Measurements from ENCODE around the gene NCAPG. TPM values are rescaled to one million over a fixed set of nuclear protein-coding genes. Genes with fewer than 3 reads are reported as not detected.

Gene NCAPG
- total and polyA plus RNA-seq, 9 of the 15 experiments (the other 6 are each of a cell fraction or from before 2014, with no cell fraction given), result 25.6 to 102 (median 65.3) TPM

DNA sequence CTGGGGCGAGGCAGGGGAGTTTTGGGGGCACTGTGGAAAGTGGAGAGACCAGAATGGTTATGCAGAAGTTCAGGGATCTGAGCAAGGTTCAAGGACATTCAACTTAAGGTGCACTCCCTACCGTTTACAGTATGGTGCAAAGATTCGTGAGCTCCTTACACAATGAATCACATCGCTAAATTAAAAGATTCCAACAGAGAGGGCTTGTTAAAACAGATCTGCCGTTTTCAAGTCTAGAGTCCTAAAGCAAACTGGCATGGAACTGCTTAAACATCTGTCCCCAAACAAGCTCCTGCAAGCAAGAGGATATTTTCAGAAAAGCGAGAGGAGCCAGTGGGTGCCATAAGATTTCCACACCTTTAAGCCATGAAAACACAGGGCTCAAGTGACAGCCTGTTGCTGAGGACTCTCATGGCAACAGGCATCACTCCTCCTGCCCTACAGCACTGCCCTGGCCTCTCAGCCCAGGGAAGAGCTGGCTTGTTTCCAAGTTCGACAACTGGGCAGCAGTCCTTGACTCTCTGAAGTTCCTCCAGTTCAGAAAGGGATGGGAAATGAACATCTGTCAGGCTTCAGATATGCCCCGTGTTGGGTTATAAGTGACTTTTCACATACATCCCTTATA lies 39.4 kb upstream of the NCAPG start:
- FAIRE-seq, result no peak
- 2% methylated on average over 8 of the region's 8 CpGs for WGBS (ENCODE audit: insufficient coverage, low coverage, missing lambda C conversion rate)

DNA sequence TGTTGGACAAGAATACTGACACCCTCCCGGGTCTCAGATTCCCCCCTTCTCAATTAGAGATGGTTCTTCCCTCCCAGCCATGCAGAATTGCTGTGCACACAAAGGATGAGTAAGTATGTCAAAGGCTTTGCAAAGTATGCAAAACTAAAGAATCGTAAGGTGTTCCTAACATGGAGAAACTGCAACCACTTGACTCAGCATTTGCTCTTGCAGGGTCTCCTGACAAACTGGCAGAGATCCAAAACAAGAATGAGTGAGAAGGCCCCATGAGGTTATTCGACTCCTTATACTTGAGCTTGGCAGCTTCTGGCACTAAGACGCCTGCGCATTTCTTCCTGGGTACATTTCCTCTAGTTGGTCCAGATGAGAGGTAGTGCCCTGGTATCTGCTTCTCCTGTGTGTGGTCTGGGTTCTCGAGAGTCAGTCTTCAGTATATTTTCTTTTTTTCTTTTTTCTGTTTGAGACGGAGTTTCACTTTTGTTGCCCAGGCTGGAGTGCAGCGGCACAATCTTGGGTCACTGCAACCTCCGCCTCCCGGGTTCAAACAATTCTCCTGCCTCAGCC lies 37.6 kb upstream of the NCAPG start:
- 17% methylated on average over 10 of the region's 10 CpGs for WGBS (ENCODE audit: insufficient coverage, low coverage, missing lambda C conversion rate)
- Histone ChIP-seq H3K27me3 (ENCODE audit: control insufficient read depth in 2 of 2, insufficient read depth in 2 of 2, low read length in 2 of 2) (peaks cover 0 to 17% of the 10 kb centered on the region in 2 experiments; a peak in 2 of 5 replicates), H3K4me1 (replicated peaks in 1 of 2; ENCODE audit: control insufficient read depth in 2 of 2, insufficient read depth in 2 of 2, low read length in 2 of 2) (no peaks in the 10 kb centered on the region; a peak in 1 of 5 replicates), H3K9me1 (ENCODE audit: control insufficient read depth, insufficient read depth, low read length) (no peaks in the 10 kb centered on the region), H3K79me2 (ENCODE audit: control insufficient read depth, insufficient read depth, low read length) (no peaks in the 10 kb centered on the region), H3K9ac (ENCODE audit: insufficient read depth in 1 of 2, low read depth in 2 of 2, low read length in 2 of 2) (no peak overlapping the region), H3K4me3 (no peak overlapping the region), H2AFZ (ENCODE audit: low read depth, low read length) (no peak overlapping the region), H4K20me1 (replicated peaks; ENCODE audit: control insufficient read depth, insufficient read depth, low read length) (no peaks in the 10 kb centered on the region), H3K27ac (ENCODE audit: extremely low read depth, low read depth, low read length) (no peak overlapping the region), H3K4me2 (ENCODE audit: insufficient read depth, low read length) (no peak overlapping the region), H3K36me3 (ENCODE audit: control insufficient read depth, insufficient read depth, low read length) (no peaks in the 10 kb centered on the region), H3K9me3 (replicated peaks; ENCODE audit: control insufficient read depth, insufficient read depth, low read depth, low read length) (no peaks in the 10 kb centered on the region)
- DNase-seq (ENCODE audit: extremely low read depth in 1 of 4, low spot score in 3 of 4), result no peak
- ATAC-seq, result no peak
- CTCF ChIA-PET (ENCODE audit: low intra/inter-chr PET ratio), result no interaction called here
- POLR2A ChIA-PET, result no interaction called here
- in situ Hi-C loops (cut with MboI), result no loop called here
- FAIRE-seq, result no peak
- TF ChIP-seq FOS (IDR thresholded peaks at IDR 0.05; ENCODE audit: extremely low read depth, insufficient read length), result no peak
- no peak for TF ChIP-seq POLR2AphosphoS2 (IDR thresholded peaks at IDR 0.05; ENCODE audit: low read length)
- TF ChIP-seq WHSC1 (IDR thresholded peaks at IDR 0.05; ENCODE audit: low read length), result no peak
- no peak for TF ChIP-seq FIP1L1 (IDR thresholded peaks at IDR 0.05; ENCODE audit: low read depth, low read length, poor library complexity, severe bottlenecking)
- TF ChIP-seq RBM34 (IDR thresholded peaks at IDR 0.05; ENCODE audit: borderline replicate concordance, insufficient read depth, low read length), result no peak
- TF ChIP-seq NFIC (IDR thresholded peaks at IDR 0.05), result peak; percentile 41; the same call in 1 of the 2 replicates
- TF ChIP-seq TCF3 (CRISPR knock-in tag; IDR thresholded peaks at IDR 0.05), result no peak
- TF ChIP-seq, protein P1, sequence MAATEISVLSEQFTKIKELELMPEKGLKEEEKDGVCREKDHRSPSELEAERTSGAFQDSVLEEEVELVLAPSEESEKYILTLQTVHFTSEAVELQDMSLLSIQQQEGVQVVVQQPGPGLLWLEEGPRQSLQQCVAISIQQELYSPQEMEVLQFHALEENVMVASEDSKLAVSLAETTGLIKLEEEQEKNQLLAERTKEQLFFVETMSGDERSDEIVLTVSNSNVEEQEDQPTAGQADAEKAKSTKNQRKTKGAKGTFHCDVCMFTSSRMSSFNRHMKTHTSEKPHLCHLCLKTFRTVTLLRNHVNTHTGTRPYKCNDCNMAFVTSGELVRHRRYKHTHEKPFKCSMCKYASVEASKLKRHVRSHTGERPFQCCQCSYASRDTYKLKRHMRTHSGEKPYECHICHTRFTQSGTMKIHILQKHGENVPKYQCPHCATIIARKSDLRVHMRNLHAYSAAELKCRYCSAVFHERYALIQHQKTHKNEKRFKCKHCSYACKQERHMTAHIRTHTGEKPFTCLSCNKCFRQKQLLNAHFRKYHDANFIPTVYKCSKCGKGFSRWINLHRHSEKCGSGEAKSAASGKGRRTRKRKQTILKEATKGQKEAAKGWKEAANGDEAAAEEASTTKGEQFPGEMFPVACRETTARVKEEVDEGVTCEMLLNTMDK (IDR thresholded peaks at IDR 0.05; ENCODE audit: borderline replicate concordance, insufficient read depth, low read depth, low read length, poor library complexity, severe bottlenecking), result no peak
- intact Hi-C loops (cut with micrococcal nuclease), result no loop called here
- no TSS peak for BruUV-seq (replicated peaks)

More for the DNA sequence above, 39.4 kb upstream of the NCAPG start:
- ATAC-seq (no peak; the same call in 2 of the 3 replicates), DNase-seq (ENCODE audit: extremely low read depth in 1 of 4, low spot score in 3 of 4) (no peak)
- CTCF ChIA-PET (ENCODE audit: low intra/inter-chr PET ratio), result no interaction called here
- BruUV-seq (replicated peaks), result no TSS peak
- Histone ChIP-seq H3K27me3 (ENCODE audit: control insufficient read depth in 2 of 2, insufficient read depth in 2 of 2, low read length in 2 of 2) (peaks cover 0 to 17% of the 10 kb centered on the region in 2 experiments; a peak in 2 of 5 replicates), H4K20me1 (replicated peaks; ENCODE audit: control insufficient read depth, insufficient read depth, low read length) (no peaks in the 10 kb centered on the region), H3K4me3 (no peak overlapping the region), H3K9me1 (ENCODE audit: control insufficient read depth, insufficient read depth, low read length) (no peaks in the 10 kb centered on the region), H3K36me3 (ENCODE audit: control insufficient read depth, insufficient read depth, low read length) (no peaks in the 10 kb centered on the region), H3K4me2 (ENCODE audit: insufficient read depth, low read length) (no peak overlapping the region), H3K27ac (ENCODE audit: extremely low read depth, low read depth, low read length) (no peak overlapping the region), H3K9me3 (replicated peaks; ENCODE audit: control insufficient read depth, insufficient read depth, low read depth, low read length) (no peaks in the 10 kb centered on the region), H2AFZ (ENCODE audit: low read depth, low read length) (no peak overlapping the region), H3K9ac (ENCODE audit: insufficient read depth in 1 of 2, low read depth in 2 of 2, low read length in 2 of 2) (no peak overlapping the region), H3K79me2 (ENCODE audit: control insufficient read depth, insufficient read depth, low read length) (no peaks in the 10 kb centered on the region), H3K4me1 (replicated peaks in 1 of 2; ENCODE audit: control insufficient read depth in 2 of 2, insufficient read depth in 2 of 2, low read length in 2 of 2) (peaks cover 0 to 7% of the 10 kb centered on the region in 2 experiments; a peak in 2 of 5 replicates)
- in situ Hi-C loops (cut with MboI) (no loop called here), intact Hi-C loops (cut with micrococcal nuclease) (no loop called here)
- TF ChIP-seq ZKSCAN8 (CRISPR knock-in tag; IDR thresholded peaks at IDR 0.05) (no peak), TRIM28 (IDR thresholded peaks at IDR 0.05) (no peak), SUPT5H (IDR thresholded peaks at IDR 0.05) (no peak), MTA1 (IDR thresholded peaks at IDR 0.05; ENCODE audit: borderline replicate concordance) (no peak), MCM2 (IDR thresholded peaks at IDR 0.05; ENCODE audit: low read depth) (no peak), NFIC (IDR thresholded peaks at IDR 0.05) (peak; percentile 32; the same call in 1 of the 2 replicates)
- POLR2A ChIA-PET, result interaction anchor here (0.9 to 1.1 kb wide), 2 partner anchors 18 to 39 kb away, joined by 3 to 5 read pairs; partner anchors contain the start of genes DCAF16 and NCAPG

Measured in K562 (cell line).